H9 (cell line): Measurements from ENCODE around the gene C20orf144. TPM values are rescaled to one million over a fixed set of nuclear protein-coding genes. Genes with fewer than 3 reads are reported as not detected.
A peak's percentile ranks its signal among the peaks of the same experiment; 100 is the strongest.

ENCODE experiments used
- DNase-seq: peaks from one replicate; pipeline ENCODE4 v3.0.0-alpha.2; 2017
- H2AFZ ChIP-seq: one replicate; pipeline ENCODE4 v1.6.1; 2013; ENCODE audit warnings: mild to moderate bottlenecking, low read length, control low read depth, moderate library complexity
- H2AK5ac ChIP-seq: 2 replicates; pipeline ENCODE4 v1.6.1; 2013; ENCODE audit warnings: low read length, control low read depth, mixed read lengths; ENCODE audit not compliant: insufficient read length
- H2BK120ac ChIP-seq: one replicate; pipeline ENCODE4 v1.6.1; 2013; ENCODE audit warnings: low read depth, mild to moderate bottlenecking, low read length, control low read depth, inconsistent platforms; ENCODE audit not compliant: poor library complexity, severe bottlenecking
- H2BK12ac ChIP-seq: 2 replicates; pipeline ENCODE4 v1.6.1; 2013; ENCODE audit warnings: low read length, control low read depth, mixed read lengths, low read depth; ENCODE audit not compliant: insufficient read length
- H2BK15ac ChIP-seq: 2 replicates; pipeline ENCODE4 v1.6.1; 2013; ENCODE audit warnings: low read depth, low read length, control low read depth
- H2BK20ac ChIP-seq: one replicate; pipeline ENCODE4 v1.6.1; 2013; ENCODE audit warnings: low read depth, mild to moderate bottlenecking, low read length, control low read depth, inconsistent platforms; ENCODE audit not compliant: poor library complexity, severe bottlenecking
- H2BK5ac ChIP-seq: 2 replicates; pipeline ENCODE4 v1.6.1; 2013; ENCODE audit warnings: low read length, control low read depth, mixed read lengths; ENCODE audit not compliant: insufficient read length
- H3K14ac ChIP-seq: 2 replicates; pipeline ENCODE4 v1.6.1; 2013; ENCODE audit warnings: low read length, control low read depth; ENCODE audit not compliant: insufficient read depth
- H3K18ac ChIP-seq: 2 replicates; pipeline ENCODE4 v1.6.1; 2013; ENCODE audit warnings: low read depth, mild to moderate bottlenecking, mixed read lengths, low read length, control low read depth; ENCODE audit not compliant: insufficient read length
- H3K23ac ChIP-seq: 2 replicates; pipeline ENCODE4 v1.6.1; 2013; ENCODE audit warnings: low read length, control low read depth, mixed read lengths, low read depth; ENCODE audit not compliant: insufficient read length
- H3K23me2 ChIP-seq: 2 replicates; pipeline ENCODE4 v1.6.1; 2013; ENCODE audit warnings: low read depth, mild to moderate bottlenecking, mixed read lengths, low read length, control low read depth; ENCODE audit not compliant: insufficient read length, poor library complexity, severe bottlenecking
- H3K27ac ChIP-seq: 2 replicates; pipeline ENCODE4 v1.5.1; 2013; ENCODE audit warnings: low read length, control low read depth, mixed read lengths, low read depth; ENCODE audit not compliant: insufficient read length
- H3K27me3 ChIP-seq: 2 replicates; pipeline ENCODE4 v1.6.1; 2013; ENCODE audit warnings: low read length, control low read depth, inconsistent platforms; ENCODE audit not compliant: insufficient read depth
- H3K4ac ChIP-seq: 2 replicates; pipeline ENCODE4 v1.6.1; 2013; ENCODE audit warnings: low read depth, mild to moderate bottlenecking, control low read depth, inconsistent platforms, low read length, moderate library complexity
- H3K4me1 ChIP-seq: 2 replicates; pipeline ENCODE4 v1.6.1; 2013; ENCODE audit warnings: low read length, control low read depth, inconsistent platforms; ENCODE audit not compliant: insufficient read depth
- H3K4me2 ChIP-seq: 2 replicates; pipeline ENCODE4 v1.6.1; 2013; ENCODE audit warnings: low read length, control low read depth, mixed read lengths; ENCODE audit not compliant: insufficient read length, insufficient read depth
- H3K56ac ChIP-seq: 2 replicates; pipeline ENCODE4 v1.6.1; 2013; ENCODE audit warnings: low read depth, mild to moderate bottlenecking, mixed read lengths, low read length, control low read depth; ENCODE audit not compliant: insufficient read length
- H3K79me1 ChIP-seq: 2 replicates; pipeline ENCODE4 v1.6.1; 2013; ENCODE audit warnings: low read depth, mild to moderate bottlenecking, moderate library complexity, low read length, control low read depth, inconsistent platforms; ENCODE audit not compliant: insufficient read depth, poor library complexity, severe bottlenecking
- H3K79me2 ChIP-seq: 2 replicates; pipeline ENCODE4 v1.6.1; 2013; ENCODE audit warnings: low read length, control low read depth, inconsistent platforms; ENCODE audit not compliant: insufficient read depth
- H3K9ac ChIP-seq: 2 replicates; pipeline ENCODE4 v1.6.1; 2013; ENCODE audit warnings: low read length, control low read depth, mixed read lengths; ENCODE audit not compliant: insufficient read length; ENCODE audit errors: extremely low read depth
- H3K9me3 ChIP-seq: one replicate; pipeline ENCODE4 v1.6.1; 2013; ENCODE audit warnings: low read depth, low read length, inconsistent platforms; ENCODE audit not compliant: control insufficient read depth
- H3T11ph ChIP-seq: one replicate; pipeline ENCODE4 v1.6.1; 2013; ENCODE audit warnings: mild to moderate bottlenecking, low read length, control low read depth, inconsistent platforms
- H4K20me1 ChIP-seq: one replicate; pipeline ENCODE4 v1.6.1; 2013; ENCODE audit not compliant: control insufficient read depth, insufficient read length, insufficient read depth
- H4K5ac ChIP-seq: 2 replicates; pipeline ENCODE4 v1.6.1; 2013; ENCODE audit warnings: low read depth, mild to moderate bottlenecking, mixed read lengths, low read length, control low read depth; ENCODE audit not compliant: insufficient read length
- H4K8ac ChIP-seq: replicated peaks from 2 replicates; pipeline ENCODE4 v1.6.1; 2013; ENCODE audit warnings: low read length, control low read depth, mixed read lengths, low read depth; ENCODE audit not compliant: insufficient read length
- H4K91ac ChIP-seq: 2 replicates; pipeline ENCODE4 v1.6.1; 2013; ENCODE audit warnings: low read depth, mild to moderate bottlenecking, moderate library complexity, mixed read lengths, low read length, control low read depth; ENCODE audit not compliant: insufficient read length
- H3K27ac Mint-ChIP-seq, 3 experiments: 2 replicates in 2 of 3; 3 replicates in 1 of 3; pipeline ENCODE4 v1.8.0; 2020 to 2021; ENCODE audit warnings: mixed read lengths in 3 of 3, mild to moderate bottlenecking in 1 of 3, moderate library complexity in 1 of 3
- H3K27me3 Mint-ChIP-seq: 2 replicates; pipeline ENCODE4 v1.8.0; 2021; ENCODE audit warnings: low read depth, mild to moderate bottlenecking, moderate library complexity, mixed read lengths
- H3K36me3 Mint-ChIP-seq, 3 experiments: 2 replicates in 2 of 3; 3 replicates in 1 of 3; pipeline ENCODE4 v1.8.0; 2020 to 2021; ENCODE audit warnings: low read depth in 3 of 3, mixed read lengths in 3 of 3; ENCODE audit not compliant: insufficient read depth in 1 of 3
- H3K4me1 Mint-ChIP-seq, 2 experiments: 2 replicates each; pipeline ENCODE4 v1.8.0; 2020; ENCODE audit warnings: mixed read lengths in 2 of 2
- H3K4me3 Mint-ChIP-seq, 2 experiments: 2 replicates in 1 of 2; 3 replicates in 1 of 2; pipeline ENCODE4 v1.8.0; 2020 to 2021; ENCODE audit warnings: mild to moderate bottlenecking in 2 of 2, mixed read lengths in 2 of 2, moderate library complexity in 1 of 2
- H3K9me3 Mint-ChIP-seq, 2 experiments: 2 replicates in 1 of 2; 3 replicates in 1 of 2; pipeline ENCODE4 v1.8.0; 2020; ENCODE audit warnings: mild to moderate bottlenecking in 2 of 2, mixed read lengths in 2 of 2, moderate library complexity in 1 of 2
- WGBS: extraction: QIAGEN DNeasy Blood & Tissue Kit; methylation state at CpG from one replicate; pipeline ENCODE4 v1.1.7; 2013; ENCODE audit warnings: missing lambda C conversion rate, low lambda C conversion rate, mixed read lengths; ENCODE audit not compliant: insufficient read length; ENCODE audit errors: extremely low coverage; 5-methylcytosine and 5-hydroxymethylcytosine counted together
- total RNA-seq: library from RNA; stranded (reverse); gene quantifications from 2 replicates; pipeline ENCODE4 v1.2.1, GENCODE V29; 2021
- TF ChIP-seq, protein P1 (sequence below): fragments of 200-600 bp; sonication (generic); conservative IDR thresholded peaks from 3 replicates; pipeline ENCODE4 v1.8.0; 2021; ENCODE audit warnings: antibody characterized with exemption, mild to moderate bottlenecking

Gene C20orf144
- total RNA-seq, 1 experiment from 2014 or later = 0.26 TPM

GRCh38 chr20:33667245-33667675, 5.1 kb downstream of the C20orf144 start:
- Histone ChIP-seq H2BK20ac (no peak overlapping the region), H3K4me1 (no peaks in the 10 kb centered on the region; the same call in 1 of the 2 replicates), H3K27me3 (no peaks in the 10 kb centered on the region), H2BK12ac (no peak overlapping the region), H2BK5ac (no peak overlapping the region), H4K8ac (no peak overlapping the region), H4K20me1 (no peaks in the 10 kb centered on the region), H3K79me1 (no peaks in the 10 kb centered on the region), H4K91ac (no peak overlapping the region), H3K79me2 (no peaks in the 10 kb centered on the region), H2AFZ (no peak overlapping the region), H3T11ph (no peak overlapping the region), H3K56ac (no peak overlapping the region), H2AK5ac (no peak overlapping the region), H4K5ac (no peak overlapping the region), H3K4ac (no peak overlapping the region), H3K9me3 (no peaks in the 10 kb centered on the region), H3K14ac (no peak overlapping the region), H3K27ac (no peak overlapping the region), H3K9ac (no peak overlapping the region), H2BK120ac (no peak overlapping the region), H3K4me2 (peak overlapping the region; percentile 36), H3K18ac (no peak overlapping the region), H3K23ac (no peak overlapping the region), H2BK15ac (no peak overlapping the region), H3K23me2 (peaks cover 18% of the 10 kb centered on the region)
- H3K4me1 Mint-ChIP-seq = peaks cover 34% of the 10 kb centered on the region in 2 experiments
- no peaks in the 10 kb centered on the region; a peak in 1 of 5 replicates for H3K9me3 Mint-ChIP-seq
- TF ChIP-seq, protein P1, sequence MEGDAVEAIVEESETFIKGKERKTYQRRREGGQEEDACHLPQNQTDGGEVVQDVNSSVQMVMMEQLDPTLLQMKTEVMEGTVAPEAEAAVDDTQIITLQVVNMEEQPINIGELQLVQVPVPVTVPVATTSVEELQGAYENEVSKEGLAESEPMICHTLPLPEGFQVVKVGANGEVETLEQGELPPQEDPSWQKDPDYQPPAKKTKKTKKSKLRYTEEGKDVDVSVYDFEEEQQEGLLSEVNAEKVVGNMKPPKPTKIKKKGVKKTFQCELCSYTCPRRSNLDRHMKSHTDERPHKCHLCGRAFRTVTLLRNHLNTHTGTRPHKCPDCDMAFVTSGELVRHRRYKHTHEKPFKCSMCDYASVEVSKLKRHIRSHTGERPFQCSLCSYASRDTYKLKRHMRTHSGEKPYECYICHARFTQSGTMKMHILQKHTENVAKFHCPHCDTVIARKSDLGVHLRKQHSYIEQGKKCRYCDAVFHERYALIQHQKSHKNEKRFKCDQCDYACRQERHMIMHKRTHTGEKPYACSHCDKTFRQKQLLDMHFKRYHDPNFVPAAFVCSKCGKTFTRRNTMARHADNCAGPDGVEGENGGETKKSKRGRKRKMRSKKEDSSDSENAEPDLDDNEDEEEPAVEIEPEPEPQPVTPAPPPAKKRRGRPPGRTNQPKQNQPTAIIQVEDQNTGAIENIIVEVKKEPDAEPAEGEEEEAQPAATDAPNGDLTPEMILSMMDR = no peak
- peak; percentile 53 for DNase-seq
- H3K36me3 Mint-ChIP-seq = peaks cover 24 to 51% (median 39%) of the 10 kb centered on the region in 3 experiments
- H3K27ac Mint-ChIP-seq = no peak overlapping the region
- no CpG with 5 or more reads among the region's 55 CpGs for WGBS
- peak overlapping the region; percentile 44 to 46; a peak in 2 of 5 replicates for H3K4me3 Mint-ChIP-seq
- peaks cover 4% of the 10 kb centered on the region for H3K27me3 Mint-ChIP-seq
